OCI-LY3 (cell line): ENCODE data around the gene GHR.

Experiments used
- H2AFZ ChIP-seq: fragments of 200-600, 300-600 bp; shearing (Covaris generic); 2 replicates; pipeline ENCODE4 v1.6.0; 2014; ENCODE audit warnings: antibody characterized with exemption, low read depth, low read length
- H3K27ac ChIP-seq: fragments of 200-600, 300-600 bp; sonication (generic); 2 replicates; pipeline ENCODE4 v1.5.1; 2014; ENCODE audit warnings: mild to moderate bottlenecking, low read length, moderate library complexity, mixed read lengths
- H3K27me3 ChIP-seq: fragments of 200-600, 300-600 bp; sonication (generic); 2 replicates; pipeline ENCODE4 v1.6.1; 2014; ENCODE audit warnings: low read depth, low read length, mixed read lengths
- H3K36me3 ChIP-seq: fragments of 200-600, 300-600 bp; sonication (generic); replicated peaks from 2 replicates; pipeline ENCODE3; 2014; ENCODE audit warnings: low read depth, low read length, mixed read lengths
- H3K4me1 ChIP-seq: fragments of 300-600, 200-600 bp; sonication (generic); 2 replicates; pipeline ENCODE4 v1.6.1; 2014; ENCODE audit warnings: low read length, mixed read lengths
- H3K4me2 ChIP-seq: fragments of 200-600, 300-600 bp; sonication (generic); 2 replicates; pipeline ENCODE4 v1.6.1; 2014; ENCODE audit warnings: low read length, mixed read lengths
- H3K4me3 ChIP-seq: fragments of 300-600, 200-600 bp; sonication (generic); 2 replicates; pipeline ENCODE4 v1.5.1; 2014; ENCODE audit warnings: antibody characterized with exemption, mild to moderate bottlenecking, low read length, moderate library complexity
- H3K79me2 ChIP-seq: fragments of 300-600, 200-600 bp; shearing (Covaris generic); 2 replicates; pipeline ENCODE4 v1.6.1; 2014; ENCODE audit warnings: mild to moderate bottlenecking, low read length, mixed read lengths
- H3K9ac ChIP-seq: fragments of 300-600, 200-600 bp; shearing (Covaris generic); 2 replicates; pipeline ENCODE4 v1.6.0; 2014; ENCODE audit warnings: mild to moderate bottlenecking, low read length, moderate library complexity
- H3K9me3 ChIP-seq: fragments of 200-600, 300-600 bp; shearing (Covaris generic); 2 replicates; pipeline ENCODE4 v1.6.1; 2014; ENCODE audit warnings: low read length, mixed read lengths; ENCODE audit not compliant: insufficient read depth
- H4K20me1 ChIP-seq: fragments of 200-600, 300-600 bp; sonication (generic); 2 replicates; pipeline ENCODE4 v1.6.1; 2016; ENCODE audit warnings: low read length, mixed read lengths; ENCODE audit not compliant: insufficient read depth
- CTCF ChIP-seq: fragments of 200-600, 300-600 bp; sonication (generic); IDR thresholded peaks from 2 replicates; pipeline ENCODE4 v1.5.1; 2014; ENCODE audit warnings: antibody characterized with exemption, low read length, low read depth
- EZH2phosphoT487 ChIP-seq: fragments of 200-600 bp; shearing (Covaris generic); IDR thresholded peaks from 2 replicates; pipeline ENCODE4 v1.6.1; 2018; ENCODE audit warnings: antibody characterized with exemption, mixed run types, low read depth

GHR gene

GRCh38 chr5:42593591-42593990 is 170.4 kb downstream of the GHR start:
- Histone ChIP-seq H3K9me3 (no peaks in the 10 kb centered on the region), H3K27ac (no peak overlapping the region), H3K4me1 (no peaks in the 10 kb centered on the region), H3K4me3 (no peak overlapping the region), H3K27me3 (no peaks in the 10 kb centered on the region), H3K4me2 (no peak overlapping the region), H4K20me1 (no peaks in the 10 kb centered on the region), H3K79me2 (no peaks in the 10 kb centered on the region), H3K9ac (no peak overlapping the region), H2AFZ (no peak overlapping the region), H3K36me3 (no peaks in the 10 kb centered on the region)
- TF ChIP-seq CTCF (no peak), EZH2phosphoT487 (no peak)

- no peaks in the 10 kb centered on the region for H4K20me1 ChIP-seq
- H3K9ac ChIP-seq = no peak overlapping the region
- H3K9me3 ChIP-seq = no peaks in the 10 kb centered on the region
- H3K4me2 ChIP-seq = no peak overlapping the region
- H3K27me3 ChIP-seq = no peaks in the 10 kb centered on the region
- no peaks in the 10 kb centered on the region for H3K79me2 ChIP-seq
- no peak overlapping the region for H2AFZ ChIP-seq
- TF ChIP-seq CTCF (no peak), EZH2phosphoT487 (no peak)
- no peaks in the 10 kb centered on the region for H3K4me1 ChIP-seq
- no peak overlapping the region for H3K4me3 ChIP-seq
- no peaks in the 10 kb centered on the region for H3K36me3 ChIP-seq
- H3K27ac ChIP-seq = no peak overlapping the region
These were observed 172.4 kb downstream of the GHR start for GRCh38 chr5:42595597-42595996.

DNA sequence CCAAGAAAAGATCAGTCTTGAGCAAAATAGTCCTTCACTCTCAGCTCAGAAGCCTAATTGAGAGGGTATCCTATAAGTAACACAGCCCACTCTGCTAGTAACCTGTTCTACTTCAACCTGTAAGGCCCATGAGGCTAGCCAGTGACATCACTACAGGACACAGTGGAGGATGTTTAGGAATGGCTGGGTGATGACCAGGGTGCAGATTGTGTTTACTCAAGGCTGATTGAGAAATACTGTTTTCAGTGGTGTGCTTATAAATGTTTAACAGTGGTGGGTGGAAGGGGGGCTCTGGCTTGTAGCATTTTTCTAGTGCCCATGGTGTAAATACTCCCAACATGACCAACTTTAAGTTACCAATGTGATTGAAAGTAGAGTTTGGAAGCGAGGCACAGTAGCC is 173.6 kb downstream of the GHR start:
- TF ChIP-seq EZH2phosphoT487 (no peak), CTCF (no peak)
- Histone ChIP-seq H3K4me1 (no peaks in the 10 kb centered on the region), H4K20me1 (no peaks in the 10 kb centered on the region), H3K79me2 (no peaks in the 10 kb centered on the region), H3K9ac (no peak overlapping the region), H3K4me2 (no peak overlapping the region), H3K27ac (no peak overlapping the region), H3K27me3 (no peaks in the 10 kb centered on the region), H3K36me3 (no peaks in the 10 kb centered on the region), H3K9me3 (no peaks in the 10 kb centered on the region), H2AFZ (no peak overlapping the region), H3K4me3 (no peak overlapping the region)

DNA sequence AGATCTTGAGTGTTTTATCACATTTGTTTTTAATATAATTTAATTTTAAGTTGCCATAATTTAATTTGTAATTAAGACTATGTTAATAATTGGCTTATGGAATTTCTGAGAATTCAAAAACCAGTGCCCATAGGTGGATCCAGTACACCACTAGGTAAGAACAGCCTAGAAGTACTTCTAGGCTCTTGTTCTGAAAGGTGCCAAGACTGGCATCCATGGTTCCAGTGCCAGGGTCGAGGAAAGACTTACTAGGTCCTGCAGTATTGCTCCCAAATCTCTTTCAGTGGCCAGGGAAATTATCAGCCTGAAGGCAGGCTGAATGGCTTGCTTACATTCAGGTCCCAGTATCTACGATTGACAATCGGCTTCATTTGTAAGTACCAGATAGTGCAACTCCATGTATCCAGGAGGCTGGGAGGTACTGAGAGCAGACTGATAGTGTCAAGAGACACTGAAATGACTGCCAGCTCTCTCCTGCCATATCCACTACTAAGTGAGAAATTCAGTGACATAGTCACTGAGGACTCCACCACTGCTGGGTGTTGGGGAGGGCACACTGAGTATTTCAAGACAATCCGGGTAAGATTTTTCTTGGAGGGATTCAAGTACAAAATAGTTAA is 174.2 kb downstream of the GHR start:
- Histone ChIP-seq H3K4me3 (no peak overlapping the region), H3K27ac (no peak overlapping the region), H3K9me3 (no peaks in the 10 kb centered on the region), H3K36me3 (no peaks in the 10 kb centered on the region), H3K9ac (no peak overlapping the region), H4K20me1 (no peaks in the 10 kb centered on the region), H3K79me2 (no peaks in the 10 kb centered on the region), H3K27me3 (no peaks in the 10 kb centered on the region), H2AFZ (no peak overlapping the region), H3K4me1 (no peaks in the 10 kb centered on the region), H3K4me2 (no peak overlapping the region)
- TF ChIP-seq CTCF (no peak), EZH2phosphoT487 (no peak)
